NCI-H82 (cell line): ENCODE results near the gene PM20D1.

Source experiments
- DNase-seq: peaks from one replicate; lab custom pipeline; 2025; lab: John Stamatoyannopoulos, UW

The PM20D1 gene

GRCh38 chr1:205804605-205805004 lies 45.3 kb downstream of the PM20D1 start:
- no peak for DNase-seq

- no peak for DNase-seq
Measured at GRCh38 chr1:205803986-205804385, 45.9 kb downstream of the PM20D1 start.

DNA sequence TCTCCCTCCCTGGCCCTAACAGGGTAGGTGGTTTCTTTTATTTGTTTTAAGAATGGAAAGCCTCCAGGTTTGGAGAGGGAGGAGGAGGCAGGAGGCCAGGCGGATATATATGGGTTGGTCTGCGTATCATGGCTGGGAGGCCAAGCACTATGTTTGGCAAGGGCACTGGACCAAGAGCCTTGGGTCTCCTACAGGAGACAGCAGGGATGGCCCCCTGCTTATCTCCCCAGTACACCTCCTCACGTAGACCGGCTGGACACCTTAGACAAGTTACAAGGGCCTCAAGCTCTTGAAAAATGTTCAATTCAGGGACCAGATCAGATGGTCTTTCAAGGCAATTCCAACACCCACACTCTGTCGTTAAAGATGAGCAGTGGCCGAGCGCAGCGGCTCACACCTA lies 47.9 kb downstream of the PM20D1 start:
- no peak for DNase-seq

DNA sequence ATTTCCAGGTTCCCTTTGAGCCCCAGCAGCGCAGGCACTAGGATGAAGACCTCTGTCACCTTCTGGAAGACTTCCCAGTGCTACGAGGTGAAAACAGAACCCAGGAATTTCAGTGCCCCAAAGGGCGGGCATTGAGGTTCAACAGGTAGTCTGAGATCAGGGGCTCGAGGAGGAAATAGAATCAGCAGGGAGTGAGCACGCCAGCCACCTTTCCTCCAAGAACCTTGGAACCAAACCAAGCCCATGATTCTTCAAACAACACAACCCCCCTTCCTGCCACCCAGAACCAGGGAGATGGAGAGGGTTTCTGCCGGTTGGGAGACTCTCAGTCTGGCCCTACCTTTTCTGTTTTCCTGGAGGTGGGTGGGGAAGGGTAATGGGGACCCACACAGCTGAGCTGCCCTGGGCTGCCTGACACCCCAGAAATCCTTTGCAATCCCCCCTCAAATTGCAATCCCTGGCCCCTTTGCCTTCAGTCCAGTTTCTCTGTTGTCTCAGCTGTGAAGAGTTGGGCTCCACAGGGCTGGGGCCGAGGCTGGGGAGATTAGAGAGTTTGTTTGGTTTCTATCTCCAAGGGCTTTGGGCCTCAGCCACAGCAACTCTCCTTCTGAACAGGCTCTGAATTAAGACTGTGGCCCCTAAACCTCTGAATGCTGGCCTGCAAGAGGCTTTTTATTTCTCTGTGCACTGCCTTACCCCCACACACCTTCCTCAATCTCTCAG lies 48.8 kb downstream of the PM20D1 start:
- DNase-seq, result no peak

- DNase-seq, result no peak
Measured at GRCh38 chr1:205800427-205800826, 49.5 kb downstream of the PM20D1 start.

DNA sequence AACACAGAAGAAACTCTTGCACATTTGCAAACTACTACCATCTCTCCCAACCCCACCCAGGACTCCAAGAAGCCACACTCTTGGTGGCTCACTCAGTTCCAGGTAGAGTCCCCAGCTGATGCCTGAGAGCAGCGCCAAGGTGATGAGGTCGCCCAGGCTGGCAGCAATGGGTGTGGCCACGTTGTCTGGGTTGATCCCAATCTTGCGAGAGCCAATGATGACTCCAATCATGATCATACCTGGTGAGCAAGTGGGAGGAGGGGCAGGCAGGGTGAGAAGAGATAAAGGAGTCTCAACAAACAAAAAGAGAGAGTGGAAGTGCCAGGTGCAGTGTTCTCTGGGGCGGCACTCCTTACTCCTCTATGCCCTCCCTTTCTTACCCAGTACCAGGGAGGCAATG lies 51.4 kb downstream of the PM20D1 start:
- no peak for DNase-seq

GRCh38 chr1:205797168-205797567 lies 52.8 kb downstream of the PM20D1 start:
- DNase-seq, result no peak

- no peak for DNase-seq
Measured at GRCh38 chr1:205794011-205794730, 55.8 kb downstream of the PM20D1 start.

DNA sequence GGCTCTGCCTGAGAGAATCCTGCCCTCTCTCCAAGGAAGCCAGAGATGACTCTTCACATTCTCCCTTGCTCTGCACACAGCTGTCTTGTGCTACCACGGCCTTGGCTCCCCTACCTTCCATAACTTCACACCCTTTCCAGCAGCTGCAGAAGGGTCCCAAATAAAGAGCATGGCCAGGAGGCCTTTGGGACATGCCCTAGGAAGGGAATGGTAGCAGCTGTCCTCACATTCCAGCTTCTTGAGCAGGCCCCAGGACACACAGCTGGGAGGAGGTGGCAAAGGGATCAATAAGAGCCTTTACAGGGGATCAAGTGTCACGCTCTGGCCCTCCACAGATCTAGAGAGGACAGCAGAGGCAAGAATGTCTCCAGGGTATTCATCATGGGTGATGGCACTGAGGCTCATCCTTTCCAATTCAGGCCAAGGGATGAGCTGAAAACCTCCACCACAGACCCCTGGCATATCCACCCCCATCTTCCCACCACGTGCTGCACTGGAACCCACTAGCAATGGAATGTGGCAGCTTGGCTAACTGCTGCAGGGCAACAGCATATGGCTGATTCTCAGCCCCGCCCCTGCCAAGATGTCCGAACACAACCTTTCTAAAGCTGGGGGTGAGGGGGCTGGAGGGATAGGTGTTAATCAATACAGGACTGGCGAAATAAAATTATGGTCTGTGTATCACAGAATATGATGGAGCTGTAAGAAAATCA lies 56.8 kb downstream of the PM20D1 start:
- DNase-seq, result peak; percentile 71

- peak; percentile 69 for DNase-seq
Measured at GRCh38 chr1:205792481-205792881, 57.5 kb downstream of the PM20D1 start.

DNA sequence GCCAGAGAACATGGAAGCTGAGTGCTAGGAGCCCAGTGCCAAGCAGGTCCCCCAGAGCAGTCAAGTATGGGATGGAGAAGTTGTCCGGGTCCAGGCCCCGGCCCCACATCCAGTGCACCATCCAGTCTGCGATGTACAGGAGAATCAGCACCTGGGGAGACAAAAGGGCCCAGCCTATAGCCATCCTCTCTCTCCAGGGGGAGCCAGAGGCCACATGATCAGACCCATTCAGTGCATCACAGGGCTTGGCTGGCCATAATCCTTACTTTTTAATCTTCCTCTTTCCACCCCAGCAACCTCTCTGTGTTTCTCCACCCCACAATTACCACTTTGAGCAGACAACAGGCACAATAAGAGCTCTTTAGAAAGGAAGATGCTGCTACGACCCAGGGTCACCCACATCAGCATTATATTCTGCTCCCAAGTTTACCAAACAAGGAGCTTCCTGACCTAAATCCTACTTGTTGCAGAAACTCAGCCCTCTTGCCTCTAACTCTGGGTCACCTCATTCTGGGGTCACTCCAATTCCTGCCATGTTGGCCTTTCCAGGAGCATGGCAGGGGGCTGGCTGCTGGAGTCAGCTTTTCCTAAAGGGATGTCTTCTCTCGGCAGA lies 58.3 kb downstream of the PM20D1 start:
- peak; percentile 92 for DNase-seq

DNA sequence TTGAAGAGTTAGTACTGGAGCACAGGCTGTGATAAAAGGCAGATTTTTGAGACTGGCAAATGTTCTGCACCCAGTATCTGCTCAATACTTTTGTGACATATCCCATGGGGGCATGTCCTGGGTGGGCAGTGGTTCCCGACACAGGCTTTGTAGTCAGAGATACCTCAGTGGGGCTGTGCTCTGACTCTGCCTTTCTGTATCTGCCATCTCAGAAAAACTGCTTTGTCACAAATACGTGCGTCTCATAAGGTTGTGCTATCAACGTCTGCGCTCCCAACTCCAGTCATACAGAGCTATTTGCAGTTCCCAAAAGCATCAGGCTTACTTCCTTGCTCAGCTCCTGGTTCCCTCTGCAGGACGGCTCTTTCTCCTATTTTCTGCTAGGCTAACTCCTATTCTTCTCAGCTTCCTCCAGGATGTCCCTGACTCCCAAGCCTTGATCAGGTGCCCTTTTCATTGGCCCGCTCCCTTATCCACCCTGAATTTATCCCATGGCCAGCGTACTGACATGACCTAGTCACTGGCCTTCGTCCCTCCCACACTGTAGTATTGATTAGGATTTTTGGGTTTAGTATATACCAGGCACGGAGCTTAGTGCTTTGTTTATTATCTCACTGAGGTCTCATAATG lies 62.5 kb downstream of the PM20D1 start:
- DNase-seq, result no peak

- no peak for DNase-seq
Measured at GRCh38 chr1:205786601-205787000, 63.3 kb downstream of the PM20D1 start.

GRCh38 chr1:205785446-205785845 lies 64.5 kb downstream of the PM20D1 start:
- DNase-seq, result no peak

DNA sequence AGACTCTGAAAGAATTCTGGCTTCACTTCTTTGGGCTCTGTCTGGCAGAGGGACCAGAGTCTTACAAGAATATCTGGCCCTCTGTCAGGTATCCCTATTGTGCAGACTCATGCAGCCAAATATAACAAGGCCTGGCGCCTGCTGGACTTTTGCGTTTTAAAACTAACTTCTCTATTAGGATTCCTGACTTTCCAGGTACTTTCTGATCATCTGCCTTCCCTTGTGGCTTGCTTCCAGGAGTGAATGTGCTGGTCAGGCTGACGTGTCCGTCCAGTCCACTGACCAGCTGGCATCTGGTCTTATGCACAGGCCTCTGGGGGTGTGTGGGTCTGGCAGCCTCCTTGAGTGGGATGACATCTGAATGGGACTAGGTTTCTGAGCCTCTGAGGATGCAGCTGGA lies 66.0 kb downstream of the PM20D1 start:
- DNase-seq, result no peak

- DNase-seq, result no peak
Measured at GRCh38 chr1:205783433-205783795, 66.5 kb downstream of the PM20D1 start.

GRCh38 chr1:205782627-205783432 lies 67.1 kb downstream of the PM20D1 start:
- no peak for DNase-seq

GRCh38 chr1:205780335-205780734 lies 69.6 kb downstream of the PM20D1 start:
- no peak for DNase-seq
